OCI-LY1 (cell line): ENCODE results near the gene NAV3.

Source experiments
- CTCF ChIP-seq: fragments of 200-600 bp; sonication (generic), shearing (Covaris generic); IDR thresholded peaks from 2 replicates; pipeline ENCODE4 v1.5.1; 2017; ENCODE audit warnings: mild to moderate bottlenecking, antibody characterized with exemption, low read length, moderate library complexity, mixed read lengths
- EZH2 ChIP-seq: fragments of 200-600 bp; sonication (generic), shearing (Covaris generic); IDR thresholded peaks from 2 replicates; pipeline ENCODE4 v1.8.0; 2017; ENCODE audit warnings: borderline replicate concordance, mixed run types, mild to moderate bottlenecking, antibody characterized with exemption, low read length, moderate library complexity, mixed read lengths

- TF ChIP-seq CTCF (no peak), EZH2 (no peak)
Observed at GRCh38 chr12:78210506-78210860, 379.8 kb downstream of the NAV3 start.
